HG03175 (cell line): ENCODE data around the gene DCTN1.

Experiments used
- ATAC-seq: cut with Tn5 transposase; IDR thresholded peaks from one replicate; pipeline ENCODE4 v1.9.1; 2021; ENCODE audit warnings: mild to moderate bottlenecking, moderate library complexity; ENCODE audit not compliant: unreplicated experiment

DCTN1 gene

DNA sequence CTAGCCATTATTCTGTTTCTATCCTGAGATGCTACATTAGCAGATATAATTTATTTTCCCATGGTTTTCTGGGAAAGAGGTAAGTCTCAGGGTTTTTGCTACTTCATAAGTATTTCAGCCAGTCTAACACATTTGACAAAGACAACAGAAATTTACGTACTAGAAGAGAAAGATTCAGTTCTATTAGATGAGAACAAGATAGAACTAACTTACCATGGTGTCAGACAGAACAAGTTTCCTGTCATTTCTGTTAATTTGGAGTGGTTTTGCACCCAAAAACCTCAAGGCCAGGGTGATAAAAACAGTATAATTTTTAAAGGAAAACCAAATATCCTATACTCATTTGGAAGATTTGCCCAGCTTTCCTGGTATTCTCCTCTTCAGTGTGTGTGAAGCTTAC is 52.5 kb downstream of the DCTN1 start:
- ATAC-seq = no peak

DNA sequence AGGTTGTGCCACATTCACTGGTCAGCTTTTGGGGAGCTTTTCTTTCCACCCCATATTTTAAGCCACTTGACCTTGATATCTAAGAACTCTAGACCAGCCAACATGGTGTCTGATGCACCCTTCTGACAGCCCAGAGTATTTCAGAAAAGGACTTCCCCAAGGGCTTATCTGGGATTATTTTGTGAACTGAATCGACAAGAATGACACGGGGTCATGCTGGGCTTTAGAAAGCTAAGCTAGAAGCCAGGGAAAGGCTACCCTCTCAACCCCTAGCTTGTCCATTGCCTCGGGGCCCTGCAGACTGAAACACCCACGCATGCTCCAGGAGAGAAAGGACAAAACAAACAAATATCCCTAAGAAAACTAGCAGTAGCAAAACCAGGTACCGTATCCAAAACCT is 52.9 kb downstream of the DCTN1 start:
- no peak for ATAC-seq

DNA sequence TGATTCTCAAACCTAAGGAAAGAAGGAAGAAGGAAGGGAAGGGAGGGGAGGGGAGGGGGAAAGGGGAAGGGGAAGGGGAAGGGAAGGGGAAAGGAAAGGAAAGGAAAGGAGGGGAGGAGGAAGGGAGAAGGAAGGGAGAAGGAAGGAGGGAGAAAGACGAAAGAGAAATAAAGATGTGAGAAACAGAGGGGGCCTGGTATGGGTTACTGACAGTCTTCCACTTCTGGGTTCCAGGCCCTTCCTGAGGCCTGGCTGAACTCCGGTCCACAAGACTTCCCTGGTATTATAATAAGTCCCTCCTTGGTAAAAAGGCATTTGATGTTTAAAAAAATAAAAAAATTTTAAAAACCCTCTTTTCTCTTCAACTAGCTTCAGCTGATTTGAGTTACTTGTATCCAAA is 54.3 kb downstream of the DCTN1 start:
- ATAC-seq = no peak

DNA sequence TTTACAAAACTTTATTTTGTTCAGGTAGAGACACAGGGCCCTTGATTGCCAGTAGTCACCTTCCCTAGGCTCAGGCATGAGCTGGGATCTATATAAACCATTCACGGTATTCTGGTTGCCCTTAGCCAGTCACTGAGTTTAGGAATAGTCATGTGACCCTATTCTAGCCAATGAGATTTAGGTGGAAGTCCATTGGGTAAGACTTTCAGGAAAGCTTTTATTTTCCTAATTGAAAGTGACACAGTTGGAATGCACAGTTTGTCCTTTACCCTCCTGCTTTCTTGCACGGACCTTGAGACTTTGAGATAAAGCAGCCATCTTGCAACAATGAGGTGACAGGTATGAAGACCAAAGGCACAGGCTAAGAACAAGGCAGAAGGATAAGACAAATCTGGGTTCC is 58.4 kb downstream of the DCTN1 start:
- no peak for ATAC-seq

DNA sequence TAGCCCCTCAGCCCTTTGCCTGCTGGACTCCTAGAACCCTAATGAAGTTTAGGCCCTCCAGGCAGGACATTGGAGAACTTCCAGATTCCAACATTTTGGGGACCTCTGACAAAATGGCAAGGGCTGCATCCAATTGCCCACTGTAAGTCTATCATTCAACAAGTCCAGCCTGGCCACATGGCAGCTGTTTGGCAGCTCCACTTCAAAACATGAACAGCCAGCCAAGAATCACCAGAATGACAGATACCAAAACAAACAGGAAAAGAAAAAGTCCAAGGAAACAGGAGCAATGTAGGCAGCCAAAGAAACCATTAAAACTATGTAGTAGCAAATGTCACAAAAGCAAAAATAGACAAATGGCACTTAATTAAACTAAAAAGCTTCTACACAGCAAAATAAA is 62.4 kb downstream of the DCTN1 start:
- ATAC-seq = no peak

DNA sequence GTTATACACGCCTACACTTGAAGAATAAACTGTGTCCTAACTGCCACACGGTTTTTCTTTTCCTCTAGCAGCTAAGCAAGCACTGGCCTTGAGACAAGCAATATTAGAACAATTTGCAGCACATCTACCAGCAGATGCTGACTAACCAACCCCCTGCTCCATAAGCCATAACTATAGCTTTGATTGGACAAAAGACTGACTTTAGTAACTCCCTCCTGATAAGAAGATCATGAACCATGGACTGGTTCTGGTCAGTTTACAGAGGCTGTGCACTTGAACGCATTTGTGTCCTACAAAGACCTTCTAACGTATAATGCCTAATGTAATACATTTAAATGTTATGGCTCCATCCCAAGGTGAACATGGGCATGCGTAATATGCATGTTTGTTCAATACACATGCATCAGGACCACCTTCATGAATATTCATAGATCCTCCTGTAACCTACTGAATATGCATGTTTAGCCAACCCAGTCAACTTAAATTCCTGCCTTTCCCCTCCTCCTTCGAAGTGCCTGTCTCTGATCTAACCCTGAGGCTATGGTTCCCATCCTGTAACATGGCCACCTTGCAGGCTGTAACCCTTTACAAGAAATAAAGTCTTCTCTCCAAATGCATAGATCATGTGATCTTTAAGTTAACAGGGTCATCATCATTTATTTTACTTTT is 63.4 kb downstream of the DCTN1 start:
- ATAC-seq = no peak

DNA sequence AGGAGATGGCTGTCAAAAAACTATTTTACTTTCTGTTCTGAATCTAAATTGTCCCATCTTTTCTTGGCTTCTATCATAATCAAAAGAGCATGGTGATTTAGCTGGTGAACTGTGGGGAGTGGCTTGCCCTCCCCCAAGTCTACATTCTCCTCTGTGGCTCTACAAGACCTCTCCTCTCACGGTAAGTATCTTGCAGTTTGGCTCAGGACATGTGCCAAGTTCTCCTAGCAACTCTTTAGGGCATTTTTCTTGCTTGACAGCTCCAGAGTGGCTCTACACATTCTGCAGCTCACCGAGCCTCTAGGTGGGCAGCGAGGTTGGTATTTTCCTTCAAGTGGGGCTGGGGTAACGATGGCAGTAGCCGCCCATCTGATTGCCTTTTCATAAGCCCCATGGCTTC is 66.0 kb downstream of the DCTN1 start:
- no peak for ATAC-seq

DNA sequence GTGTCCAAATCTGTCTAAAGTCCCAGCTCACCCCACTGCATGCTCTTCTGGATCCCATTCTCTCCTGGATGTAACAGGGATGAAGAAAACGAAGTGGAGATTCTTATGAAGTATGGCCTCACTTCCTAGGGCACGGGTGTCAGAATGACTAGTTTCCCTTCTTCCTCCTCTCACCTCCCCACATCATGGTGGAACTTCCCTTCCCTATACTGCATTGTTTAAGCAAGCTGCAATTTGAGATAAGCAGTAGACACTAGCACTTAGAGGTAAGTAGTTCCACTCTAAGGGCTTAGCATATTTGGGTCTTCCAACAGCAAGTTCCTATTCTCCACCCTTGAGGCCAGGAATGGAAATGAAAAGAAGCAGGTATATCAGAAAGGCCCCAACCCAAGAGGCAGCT is 66.6 kb downstream of the DCTN1 start:
- ATAC-seq = no peak

DNA sequence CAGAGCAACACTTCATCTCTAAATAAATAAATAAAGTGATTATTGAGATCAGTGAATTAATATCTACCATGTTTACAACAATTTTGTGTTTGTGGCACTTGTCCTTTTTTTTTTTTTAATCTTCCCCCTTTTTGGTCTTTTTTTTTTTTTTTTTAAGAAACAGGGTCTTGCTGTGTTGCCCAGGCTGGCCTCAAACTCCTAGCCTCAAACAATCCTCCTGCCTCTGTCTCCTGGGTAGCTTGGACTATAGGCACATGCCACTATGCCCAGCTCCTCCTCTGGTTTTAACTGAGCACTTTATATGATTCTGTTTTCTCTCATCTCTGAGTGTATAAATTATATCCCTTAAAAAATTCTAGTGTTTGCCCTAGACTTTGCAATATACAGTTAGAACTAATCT is 67.2 kb downstream of the DCTN1 start:
- ATAC-seq = no peak
